ENCODE data around the gene SLC22A12.
A peak's percentile ranks its signal among the peaks of the same experiment; 100 is the strongest.

SLC22A12 gene

DNA sequence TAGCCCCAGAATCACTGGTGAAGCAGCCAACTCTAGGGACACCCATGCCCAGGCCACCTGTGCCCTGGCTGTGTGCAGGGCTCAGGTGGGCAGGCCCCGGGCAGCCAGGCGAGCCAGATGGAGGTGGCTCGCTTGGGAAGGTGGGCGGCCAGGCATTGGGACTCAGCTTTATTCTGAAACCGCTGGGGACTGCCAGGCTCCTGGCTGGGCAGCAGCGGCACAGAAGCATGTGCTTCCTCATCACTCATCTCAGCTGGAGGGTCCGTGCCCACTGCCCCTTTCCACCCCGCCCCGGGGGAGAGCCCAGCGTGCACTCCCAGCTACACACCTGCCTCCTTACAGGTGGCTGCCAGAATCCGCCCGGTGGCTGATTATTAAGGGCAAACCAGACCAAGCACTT lies 27.1 kb upstream of the SLC22A12 start:
- DNase-seq (ENCODE audit: low spot score): no peak

DNA sequence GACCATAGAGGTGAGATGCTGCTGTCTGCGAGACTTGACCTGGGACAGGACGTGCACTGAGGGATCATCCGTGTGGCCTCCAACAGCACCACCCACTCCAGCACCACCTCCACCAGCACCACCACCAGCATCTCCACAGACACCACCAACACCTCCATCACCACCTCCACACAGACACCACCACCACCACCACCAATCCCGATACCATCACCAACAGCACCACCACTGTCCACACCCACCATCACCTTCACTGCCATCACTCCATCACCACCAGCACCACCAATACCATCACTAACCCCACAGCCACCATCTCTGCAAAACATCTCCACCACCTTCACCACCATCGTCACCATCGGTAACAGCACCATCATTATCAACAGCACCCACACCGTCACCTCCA lies 26.6 kb upstream of the SLC22A12 start:
- no peak for DNase-seq (ENCODE audit: low spot score)

DNA sequence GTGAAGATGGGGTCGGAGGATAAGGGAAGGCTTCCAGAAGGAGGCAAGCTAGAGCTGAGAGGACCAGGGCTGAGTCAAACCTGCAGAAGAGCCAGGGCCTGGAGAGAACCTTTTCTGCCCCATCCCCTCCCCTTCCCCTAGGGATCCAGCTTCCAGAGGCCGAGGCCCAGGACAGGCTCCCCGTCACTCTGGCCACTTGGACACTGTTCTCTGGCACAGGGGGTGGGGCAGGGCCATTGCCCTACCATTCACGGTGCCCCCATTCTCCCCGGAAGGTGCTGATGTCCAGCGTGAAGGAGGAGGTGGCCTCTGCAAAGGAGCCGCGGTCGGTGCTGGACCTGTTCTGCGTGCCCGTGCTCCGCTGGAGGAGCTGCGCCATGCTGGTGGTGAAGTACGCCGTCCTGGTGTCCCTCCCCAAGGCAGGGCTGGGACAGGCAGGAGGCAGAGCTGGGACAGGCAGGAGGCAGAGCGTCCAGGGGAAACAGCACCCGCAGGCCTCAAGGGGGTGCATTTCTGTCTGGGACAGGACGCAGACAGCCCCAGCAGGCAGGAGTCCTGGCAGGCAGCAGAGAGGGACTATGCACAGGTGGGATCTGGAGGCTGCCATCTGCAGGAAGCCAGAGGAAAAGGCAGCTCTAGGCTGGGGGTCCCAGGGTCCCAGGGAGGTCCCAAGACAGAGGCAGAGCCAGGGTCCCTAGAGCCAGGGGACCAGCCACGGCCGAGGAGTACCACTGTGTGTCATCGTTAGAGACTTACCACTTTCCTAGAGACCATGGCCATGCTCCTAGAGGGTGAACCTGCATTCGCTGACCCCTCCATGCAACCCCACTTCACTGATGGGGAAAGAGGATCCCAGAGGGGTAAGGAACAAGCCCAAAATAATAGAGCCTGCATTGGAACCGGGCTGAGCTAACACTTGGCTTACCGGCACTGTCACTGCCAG lies 25.8 kb upstream of the SLC22A12 start:
- no peak for DNase-seq (ENCODE audit: low spot score)

DNA sequence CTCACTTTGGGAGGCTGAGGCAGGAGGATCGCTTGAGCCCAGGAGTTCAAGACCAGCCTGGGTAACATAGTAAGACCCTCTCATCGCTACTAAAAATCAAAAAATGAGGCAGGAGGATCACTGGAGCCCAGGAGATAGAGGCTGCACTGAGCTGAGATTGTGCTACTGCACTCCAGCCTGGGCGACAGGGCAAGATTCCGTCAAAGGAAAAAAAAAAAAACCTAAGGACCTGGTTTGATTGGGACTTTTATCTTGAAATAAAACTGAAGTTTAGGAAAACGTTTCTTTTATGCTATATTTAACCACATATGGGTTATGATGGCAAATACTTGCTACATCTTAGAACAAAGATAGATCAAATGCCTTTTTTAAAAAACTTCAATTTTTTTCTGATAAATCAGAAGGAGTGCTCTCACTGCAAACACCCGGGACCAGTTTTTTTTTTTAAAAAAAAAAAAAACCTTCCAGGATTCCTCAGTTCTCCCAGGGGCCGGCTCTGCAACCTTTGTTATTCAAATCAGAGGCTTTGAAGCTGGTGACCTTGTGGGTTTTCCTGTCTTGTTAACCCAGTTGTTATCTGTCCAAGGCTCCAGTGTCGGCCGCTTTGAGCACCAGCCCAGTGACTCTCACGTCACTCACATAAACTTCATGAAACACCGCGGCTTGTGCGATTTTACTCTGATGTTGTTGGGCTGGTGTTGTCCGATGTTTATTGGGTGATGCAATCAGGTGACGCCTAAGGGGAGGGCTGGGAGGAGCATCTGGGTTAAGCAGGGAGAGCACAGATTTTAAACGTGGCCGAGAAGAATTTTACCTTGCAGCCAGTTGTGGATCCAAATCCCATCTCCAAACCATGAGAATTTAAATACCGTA lies 24.7 kb upstream of the SLC22A12 start:
- DNase-seq (ENCODE audit: low spot score): peak; percentile 25

DNA sequence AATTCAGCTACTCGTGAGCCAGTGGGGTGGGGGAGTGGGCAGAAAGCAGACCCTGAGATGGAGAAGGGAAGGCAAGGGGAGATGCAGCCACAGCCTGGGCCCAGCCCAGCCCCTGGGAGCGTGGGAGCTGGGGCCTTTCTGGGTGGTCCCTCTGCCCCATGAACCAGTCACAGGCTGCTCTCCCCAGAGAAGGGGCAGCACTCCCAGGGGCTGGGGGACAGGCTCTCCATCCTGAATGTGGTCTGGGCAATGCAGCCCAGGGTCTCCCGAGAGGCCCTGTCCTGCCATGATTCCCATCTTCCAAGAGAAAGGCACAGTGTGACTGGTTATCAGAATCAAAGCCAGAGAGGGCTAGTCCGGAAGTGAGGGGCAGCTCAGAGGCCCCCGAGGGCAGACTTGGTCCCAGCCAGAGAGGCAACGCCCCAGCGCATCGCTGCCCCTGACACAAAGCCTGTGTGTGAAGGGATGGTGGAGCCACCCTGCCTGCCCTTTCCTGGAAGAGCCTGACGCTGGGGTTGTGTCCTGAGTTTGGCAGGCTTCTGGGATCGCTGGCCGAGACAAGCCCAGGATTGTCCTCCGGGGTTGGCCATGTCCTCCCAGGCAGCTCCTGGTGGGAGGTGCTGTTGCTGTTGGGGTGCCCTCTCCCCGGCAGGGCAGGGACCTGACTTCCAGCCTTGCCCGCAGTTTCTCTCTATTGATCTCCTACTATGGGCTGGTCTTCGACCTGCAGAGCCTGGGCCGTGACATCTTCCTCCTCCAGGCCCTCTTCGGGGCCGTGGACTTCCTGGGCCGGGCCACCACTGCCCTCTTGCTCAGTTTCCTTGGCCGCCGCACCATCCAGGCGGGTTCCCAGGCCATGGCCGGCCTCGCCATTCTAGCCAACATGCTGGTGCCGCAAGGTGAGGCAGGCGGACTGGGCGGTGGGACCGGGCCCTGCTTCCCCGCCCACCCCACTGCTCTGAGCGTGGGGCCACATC lies 23.8 kb upstream of the SLC22A12 start:
- no peak for DNase-seq (ENCODE audit: low spot score)

DNA sequence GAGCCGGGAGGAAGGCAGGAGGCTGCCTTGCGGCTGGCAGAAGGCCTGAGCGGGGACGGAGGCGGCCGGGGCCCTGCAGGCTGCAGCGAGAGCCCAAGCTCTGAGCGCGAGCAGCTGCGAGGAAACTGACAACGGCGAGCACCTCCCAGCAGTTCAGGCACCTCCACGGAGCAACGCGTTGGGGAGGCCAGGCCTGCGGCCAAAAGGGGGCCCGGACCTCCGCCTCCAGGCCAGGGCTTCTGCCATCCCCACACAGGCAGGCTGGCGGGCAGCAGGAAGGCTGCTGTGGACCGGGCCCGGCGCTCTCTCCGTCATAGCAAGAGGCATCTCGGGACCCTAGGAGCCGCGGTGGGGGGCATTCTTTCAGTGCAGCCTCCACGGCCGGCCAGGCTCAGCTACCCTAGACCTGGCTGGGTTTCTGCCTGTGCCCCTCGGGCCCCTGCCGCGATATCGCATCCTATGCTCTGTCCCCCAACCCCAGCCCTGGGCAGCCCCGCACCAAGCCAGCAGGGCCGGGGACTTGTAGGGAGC lies 22.9 kb upstream of the SLC22A12 start:
- DNase-seq (ENCODE audit: low spot score): no peak

DNA sequence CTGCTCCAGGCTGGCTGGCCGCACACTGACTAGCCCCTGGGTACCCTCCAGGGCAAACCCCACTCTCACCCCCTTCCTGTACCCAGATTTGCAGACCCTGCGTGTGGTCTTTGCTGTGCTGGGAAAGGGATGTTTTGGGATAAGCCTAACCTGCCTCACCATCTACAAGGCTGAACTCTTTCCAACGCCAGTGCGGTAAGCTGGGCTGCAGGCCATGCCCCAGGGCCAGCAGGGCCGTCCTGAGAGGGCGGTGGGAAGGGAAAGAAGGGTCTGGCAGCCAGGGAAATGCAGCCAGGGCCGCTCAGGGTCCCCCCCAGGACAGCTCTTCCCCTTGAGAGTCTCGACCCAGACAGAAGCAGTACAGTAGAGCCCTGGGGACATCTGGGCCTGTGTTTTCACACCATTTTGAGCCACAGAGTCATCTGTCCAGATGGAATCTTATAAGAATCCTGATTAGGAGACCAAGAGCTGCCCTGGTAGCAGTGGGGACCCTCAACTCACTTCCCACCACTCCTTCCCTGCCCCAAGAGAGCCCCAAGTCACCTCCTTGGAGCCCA lies 22.4 kb upstream of the SLC22A12 start:
- no peak for DNase-seq (ENCODE audit: low spot score)

DNA sequence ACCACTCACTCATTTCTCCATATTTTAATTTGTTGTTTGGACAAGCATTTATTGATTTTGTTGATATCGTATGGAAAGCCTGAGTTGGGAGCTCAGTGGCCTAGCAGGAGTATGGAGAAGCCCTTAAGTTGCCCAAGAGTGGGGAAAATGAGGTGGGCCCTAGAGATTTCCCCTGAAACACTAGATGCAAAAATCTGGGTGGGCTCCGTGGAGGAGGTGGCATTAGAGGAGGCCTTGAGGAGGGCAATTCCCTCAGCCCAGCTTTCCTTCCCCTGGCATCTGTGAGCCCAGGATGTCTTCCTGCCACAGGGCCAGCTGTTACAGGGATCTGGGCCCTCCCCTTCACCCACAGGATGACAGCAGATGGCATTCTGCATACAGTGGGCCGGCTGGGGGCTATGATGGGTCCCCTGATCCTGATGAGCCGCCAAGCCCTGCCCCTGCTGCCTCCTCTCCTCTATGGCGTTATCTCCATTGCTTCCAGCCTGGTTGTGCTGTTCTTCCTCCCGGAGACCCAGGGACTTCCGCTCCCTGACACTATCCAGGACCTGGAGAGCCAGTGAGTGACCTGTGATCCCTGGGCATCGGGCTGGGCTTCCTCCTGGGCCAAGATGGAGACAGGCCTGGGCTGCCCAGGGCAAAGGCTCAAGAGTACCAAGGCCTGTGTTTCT lies 21.6 kb upstream of the SLC22A12 start:
- DNase-seq (ENCODE audit: low spot score): no peak

DNA sequence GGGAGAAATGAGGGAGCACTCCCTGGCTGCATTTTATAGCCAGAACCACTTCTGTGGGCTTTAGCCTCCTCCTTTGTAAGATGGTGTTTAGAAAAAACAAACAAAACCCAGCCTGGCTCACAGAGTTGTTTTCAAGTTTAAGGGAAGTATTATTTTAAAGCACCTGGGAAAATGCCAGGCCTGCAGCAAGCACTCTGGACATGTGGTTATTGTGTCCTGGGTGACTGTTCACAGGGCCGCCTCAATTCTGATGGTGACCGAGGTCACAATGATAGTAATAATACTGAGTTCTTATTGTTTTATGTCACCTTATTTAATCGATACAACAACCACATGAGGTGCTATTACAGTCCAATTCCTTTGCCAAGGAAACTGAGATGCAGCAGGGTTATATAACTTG lies 20.7 kb upstream of the SLC22A12 start:
- DNase-seq (ENCODE audit: low spot score): no peak

DNA sequence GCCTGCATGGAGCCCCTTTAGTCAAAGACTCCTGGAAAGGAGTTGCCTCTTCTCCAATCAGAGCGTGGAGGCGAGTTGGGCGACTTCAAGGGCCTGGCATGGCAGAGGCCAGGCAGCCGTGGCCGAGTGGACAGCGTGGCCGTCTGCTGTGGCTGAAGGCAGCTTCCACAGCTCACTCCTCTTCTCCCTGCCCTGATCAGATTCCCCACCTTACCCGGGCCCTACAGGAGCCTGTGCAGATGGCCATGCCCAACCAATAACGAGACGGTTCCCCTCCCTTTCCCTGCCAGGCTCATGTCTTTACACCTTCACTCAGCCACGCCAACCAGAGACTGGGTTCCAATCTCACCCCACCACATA lies 20.0 kb upstream of the SLC22A12 start:
- no peak for DNase-seq (ENCODE audit: low spot score)

DNA sequence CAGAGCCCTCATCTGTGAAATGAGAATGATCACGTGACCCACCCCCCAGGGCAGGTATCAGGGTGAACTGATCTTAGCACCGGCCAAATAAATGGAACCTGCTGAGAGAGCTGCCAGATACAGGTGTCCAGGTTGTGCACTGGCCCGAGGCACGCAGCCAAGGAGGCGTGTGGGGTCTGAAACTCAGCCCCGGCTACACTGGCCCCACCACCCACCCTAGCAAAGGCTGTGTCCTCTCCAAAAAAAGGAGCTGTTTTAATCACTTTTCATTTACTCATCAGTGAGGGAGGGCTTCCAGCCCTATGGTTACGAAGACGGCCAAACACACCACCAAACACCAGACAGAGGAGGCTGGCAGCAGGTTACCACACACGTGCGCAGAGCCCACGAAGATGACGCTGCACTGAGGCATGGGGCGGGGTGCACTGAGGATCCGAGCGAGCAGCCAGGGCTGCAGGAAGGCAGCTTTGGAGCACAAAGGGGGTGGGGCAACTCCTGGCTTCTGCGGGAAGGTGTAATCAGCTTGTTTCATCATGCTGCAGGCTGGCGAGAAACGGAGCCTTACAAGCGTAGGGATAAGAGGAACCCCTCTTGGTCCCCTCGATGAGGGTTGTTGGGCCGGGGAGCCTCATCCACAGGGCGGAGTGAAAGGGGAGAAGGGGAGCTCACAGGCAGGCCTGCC lies 19.5 kb upstream of the SLC22A12 start:
- no peak for DNase-seq (ENCODE audit: low spot score)

DNA sequence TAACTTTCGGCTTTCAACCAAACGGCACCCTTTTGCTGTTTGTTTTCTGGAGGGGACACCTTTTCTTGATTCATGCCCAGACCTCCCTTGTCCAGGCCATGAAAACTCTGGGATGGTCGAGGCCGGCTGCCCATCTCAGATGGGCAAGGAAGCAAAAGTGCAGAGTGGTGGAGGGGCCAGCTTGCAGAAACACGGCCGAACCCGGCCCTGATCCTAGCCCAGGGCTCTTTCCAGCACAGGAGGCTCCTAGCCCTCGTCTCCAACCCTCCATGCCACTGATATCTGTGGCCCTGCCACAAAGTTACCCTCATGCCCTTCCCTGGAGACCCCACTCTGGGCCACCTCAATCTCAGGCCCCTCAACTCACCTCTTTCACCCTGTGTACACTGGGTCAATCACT lies 18.9 kb upstream of the SLC22A12 start:
- DNase-seq (ENCODE audit: low spot score): no peak

DNA sequence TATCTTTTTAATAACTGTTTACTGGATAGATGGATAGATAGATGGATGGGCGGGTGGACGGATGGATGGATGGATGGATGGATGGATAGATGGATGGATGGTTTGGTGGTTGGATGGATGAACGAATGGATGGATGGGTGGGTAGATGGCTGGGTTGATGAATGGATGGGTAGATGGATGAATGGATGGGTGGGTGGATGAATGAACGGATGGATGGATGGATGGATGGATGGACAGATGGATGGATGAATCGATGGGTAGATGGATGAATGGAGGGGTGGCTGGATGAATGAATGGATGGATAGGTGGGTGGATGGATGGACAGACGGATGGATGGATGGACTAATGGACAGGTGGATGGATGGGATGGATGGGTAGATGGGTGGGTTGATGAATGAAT lies 13.8 kb upstream of the SLC22A12 start:
- DNase-seq (ENCODE audit: low spot score): no peak

DNA sequence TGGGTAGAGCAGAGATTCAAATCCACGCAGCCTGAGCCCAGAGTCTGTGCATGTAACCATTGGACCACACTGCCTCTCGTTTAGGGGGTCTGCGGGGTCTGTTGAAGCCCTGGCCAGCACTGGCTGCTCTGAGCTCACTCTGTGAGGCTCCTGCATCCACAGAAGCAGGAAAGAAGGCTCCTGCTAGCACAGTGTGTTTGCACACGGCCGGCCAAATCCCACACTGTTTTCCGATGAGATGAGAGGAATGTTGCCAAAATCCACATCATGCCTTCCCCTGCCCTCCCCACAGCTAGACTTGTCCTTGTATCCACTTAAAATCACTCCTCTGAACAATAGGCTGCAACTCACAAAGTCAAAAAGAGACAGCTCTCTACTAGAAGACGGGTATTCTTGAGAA lies 10.6 kb upstream of the SLC22A12 start:
- peak; percentile 5 for DNase-seq (ENCODE audit: low spot score)

DNA sequence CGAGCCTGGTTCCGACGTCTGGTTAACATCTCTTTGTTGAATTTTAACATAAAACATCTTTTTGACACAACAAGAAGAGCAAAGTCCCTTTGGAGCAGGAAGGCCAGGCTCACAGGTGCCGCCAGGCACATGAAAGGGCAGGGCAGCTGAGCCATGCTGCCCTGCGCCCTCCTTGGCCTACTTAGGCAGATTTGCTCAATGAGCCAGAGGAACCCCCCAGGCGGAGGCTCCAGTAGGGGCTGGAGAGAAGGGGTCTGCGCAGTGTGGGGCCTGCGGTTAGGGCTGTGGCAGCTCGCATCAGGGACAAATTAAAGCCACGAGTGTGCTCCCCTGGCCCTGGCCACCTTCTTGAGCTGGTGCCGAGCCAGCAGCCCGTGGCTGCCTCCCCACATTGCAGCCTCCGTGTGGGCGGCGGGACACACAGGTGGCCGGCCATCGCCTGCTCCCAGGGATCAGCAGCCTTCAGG lies 9.9 kb upstream of the SLC22A12 start:
- DNase-seq (ENCODE audit: low spot score): no peak

DNA sequence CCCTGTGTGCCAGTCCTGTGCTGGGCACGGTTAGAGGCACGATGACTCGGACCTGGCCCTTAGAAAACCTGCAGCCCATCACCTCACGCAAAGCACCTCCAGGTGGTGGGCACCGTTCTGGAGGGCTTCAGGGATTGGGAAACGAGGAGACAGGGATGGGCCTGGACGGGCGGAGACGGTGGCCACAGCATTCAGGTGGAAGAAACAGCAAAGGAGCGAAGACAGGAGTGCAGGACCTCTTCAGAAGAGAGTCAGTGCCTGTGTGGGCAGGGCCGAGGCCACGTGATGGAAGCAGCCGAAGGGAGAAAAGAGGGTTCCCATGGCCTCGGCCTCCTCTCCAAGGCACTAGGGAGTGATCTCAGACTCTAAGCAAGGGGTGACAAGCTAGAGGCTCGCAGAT lies 8.1 kb upstream of the SLC22A12 start:
- no peak for DNase-seq (ENCODE audit: low spot score)

DNA sequence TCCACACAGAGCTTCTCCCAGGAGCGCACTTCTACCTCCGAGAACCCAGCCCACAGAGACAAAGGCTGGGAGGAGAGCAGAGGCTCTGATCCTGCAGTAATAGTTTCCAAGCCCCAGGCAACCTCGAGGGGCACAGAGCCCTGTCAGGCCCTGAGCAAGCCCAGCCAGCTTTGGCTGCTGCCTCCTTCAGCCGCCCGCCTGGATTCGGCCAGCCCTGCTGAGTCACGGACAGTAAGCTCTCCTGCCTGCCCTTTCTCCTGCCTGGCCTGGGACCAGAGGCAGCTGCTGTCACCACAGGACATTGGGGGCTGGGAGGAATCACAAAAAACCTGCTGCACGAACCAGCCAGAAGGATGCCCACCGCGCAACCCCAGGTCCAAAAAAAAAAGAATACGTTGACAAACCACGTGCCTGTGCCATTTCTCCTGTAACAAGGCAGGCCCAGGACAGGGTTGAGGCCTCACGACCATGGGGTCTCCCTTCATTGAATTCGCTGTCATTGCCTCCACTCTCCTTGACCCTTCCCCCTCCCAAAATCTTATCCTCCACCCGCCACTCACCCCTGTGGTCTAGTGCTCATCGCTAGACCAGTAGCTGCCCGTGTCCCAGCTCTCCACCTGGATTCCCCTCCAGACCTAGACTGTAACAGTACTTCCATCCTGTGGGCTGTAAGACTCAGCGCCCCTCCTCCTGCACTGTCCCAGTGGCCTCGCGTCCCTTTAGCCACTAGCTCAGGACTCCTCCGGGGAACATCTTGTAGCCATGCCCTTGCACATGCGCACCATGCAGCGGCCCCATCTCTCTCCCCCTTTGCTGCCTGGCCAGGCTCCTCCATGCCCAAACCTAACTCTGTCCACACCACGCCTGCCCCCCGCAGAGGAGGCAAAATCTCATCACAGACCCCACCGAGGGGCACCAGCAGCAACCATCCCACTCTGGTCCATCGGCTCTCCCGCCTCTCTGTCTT lies 7.4 kb upstream of the SLC22A12 start:
- no peak for DNase-seq (ENCODE audit: low spot score)

DNA sequence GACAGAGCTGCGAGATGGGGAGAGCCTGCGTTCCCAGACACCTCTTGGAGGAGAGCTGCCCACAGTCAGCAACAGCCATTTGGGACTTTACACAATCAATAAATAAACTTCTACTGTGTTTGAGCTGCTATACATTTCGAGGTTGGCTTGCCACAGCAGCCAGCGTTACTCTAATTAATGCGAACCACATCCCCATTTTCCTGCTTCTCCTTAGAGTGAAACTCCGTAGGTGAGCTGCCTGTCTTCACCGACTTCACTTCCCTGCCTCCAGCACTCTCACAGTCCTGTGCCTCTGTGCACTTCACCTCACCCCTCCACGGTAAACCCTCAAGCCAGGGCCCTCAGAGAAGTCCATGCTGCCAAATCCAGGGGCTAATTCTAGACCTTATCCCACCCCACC lies 5.9 kb upstream of the SLC22A12 start:
- no peak for DNase-seq (ENCODE audit: low spot score)

DNA sequence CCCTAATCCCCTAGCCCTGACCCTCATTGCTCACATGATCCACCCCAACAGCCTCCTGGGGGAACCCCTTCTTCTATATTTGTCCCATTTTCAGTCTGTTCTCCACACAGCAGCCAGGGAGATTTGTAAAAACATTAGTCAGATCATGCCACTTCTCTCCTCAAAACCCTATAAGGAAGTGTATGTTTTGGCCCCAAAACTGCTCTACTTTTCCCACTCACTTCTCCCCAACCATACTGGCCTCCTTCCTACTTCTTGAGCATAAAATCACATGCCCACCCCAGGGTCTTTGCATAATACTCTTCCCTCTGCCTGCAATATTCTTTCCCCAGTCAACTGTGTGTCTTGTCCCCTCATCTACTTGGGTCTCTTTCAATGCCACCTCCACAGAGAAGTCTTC lies 4.7 kb upstream of the SLC22A12 start:
- no peak for DNase-seq (ENCODE audit: low spot score)

Measured in globus pallidus (tissue), 1 donor.